H1 (cell line): ENCODE data around the gene CTNNA3. TPM values are rescaled to one million over a fixed set of nuclear protein-coding genes. Genes with fewer than 3 reads are reported as not detected.

Experiments
- CTCF ChIA-PET: fragments of 300-600 bp; sonication (Branson Sonifier 250); formaldehyde crosslinking; loops from one replicate; lab custom pipeline; 2021; ENCODE audit not compliant: partially characterized antibody; lab: Charles Lee
- POLR2A ChIA-PET: fragments of 300-600 bp; sonication (Branson Sonifier 250); formaldehyde crosslinking; loops from one replicate; lab custom pipeline; 2021; ENCODE audit warnings: inconsistent platforms; ENCODE audit not compliant: partially characterized antibody; lab: Charles Lee
- DNase-seq, 2 experiments: peaks; one replicate each; pipeline versions ENCODE4 v3.0.0 to v3.0.0-alpha.2; 2010 to 2022; ENCODE audit warnings: low spot score in 2 of 2, low read depth in 1 of 2, mixed read lengths in 1 of 2
- FAIRE-seq: peaks from 2 replicates; lab custom pipeline; 2011; peaks lifted over from hg19 to GRCh38; lab: Jason Lieb, UNC
- H2AFZ ChIP-seq: 2 replicates; pipeline ENCODE4 v1.8.1; 2012; ENCODE audit warnings: low read length, inconsistent platforms
- H2AK5ac ChIP-seq: 2 replicates; pipeline ENCODE4 v1.6.1; 2013; ENCODE audit warnings: low read depth, low read length
- H2BK120ac ChIP-seq: replicated peaks from 2 replicates; pipeline ENCODE3; 2013; ENCODE audit warnings: low read depth, low read length, inconsistent platforms
- H2BK12ac ChIP-seq: 2 replicates; pipeline ENCODE4 v1.6.1; 2013; ENCODE audit warnings: low read depth, low read length
- H2BK15ac ChIP-seq: 2 replicates; pipeline ENCODE4 v1.6.1; 2013; ENCODE audit warnings: low read length
- H2BK20ac ChIP-seq: 2 replicates; pipeline ENCODE4 v1.6.1; 2013; ENCODE audit warnings: low read length
- H2BK5ac ChIP-seq: 2 replicates; pipeline ENCODE4 v1.6.1; 2013; ENCODE audit warnings: low read depth, low read length
- H3K14ac ChIP-seq: 2 replicates; pipeline ENCODE4 v1.6.1; 2013; ENCODE audit warnings: inconsistent platforms; ENCODE audit not compliant: insufficient read length
- H3K18ac ChIP-seq: 2 replicates; pipeline ENCODE4 v1.6.1; 2013; ENCODE audit warnings: low read length; ENCODE audit errors: extremely low read depth
- H3K23ac ChIP-seq: 2 replicates; pipeline ENCODE4 v1.6.1; 2013; ENCODE audit warnings: inconsistent platforms; ENCODE audit not compliant: insufficient read length
- H3K23me2 ChIP-seq: 2 replicates; pipeline ENCODE4 v1.6.1; 2013; ENCODE audit warnings: low read depth, low read length
- H3K27ac ChIP-seq: 2 replicates; pipeline ENCODE4 v1.6.1; 2011; ENCODE audit warnings: low read depth, low read length, inconsistent platforms
- H3K27me3 ChIP-seq, 4 experiments: replicated peaks in 1 of 4; 1 replicate in 1 of 4; 2 replicates in 3 of 4; pipeline versions ENCODE4 v1.6.1 to v1.8.1; 2011 to 2013; ENCODE audit warnings: low read length in 3 of 4, mild to moderate bottlenecking in 3 of 4, inconsistent platforms in 2 of 4, mixed read lengths in 2 of 4, moderate library complexity in 1 of 4; ENCODE audit not compliant: control insufficient read depth in 3 of 4, insufficient read depth in 3 of 4; ENCODE audit errors: extremely low read depth in 1 of 4
- H3K36me3 ChIP-seq, 4 experiments: 2 replicates each; pipeline versions ENCODE4 v1.6.1 to v1.8.1; 2011 to 2013; ENCODE audit warnings: mild to moderate bottlenecking in 4 of 4, low read length in 3 of 4, moderate library complexity in 2 of 4, control low read depth in 1 of 4, inconsistent platforms in 1 of 4; ENCODE audit not compliant: insufficient read depth in 4 of 4, control insufficient read depth in 2 of 4
- H3K4ac ChIP-seq: replicated peaks from 2 replicates; pipeline ENCODE3; 2013; ENCODE audit warnings: low read length, low read depth, mixed read lengths, inconsistent platforms; ENCODE audit not compliant: insufficient read length
- H3K4me1 ChIP-seq, 4 experiments: replicated peaks in 1 of 4; 1 replicate in 1 of 4; 2 replicates in 3 of 4; pipeline versions ENCODE4 v1.6.1 to v1.8.1; 2011 to 2013; ENCODE audit warnings: low read length in 3 of 4, inconsistent platforms in 2 of 4, mixed read lengths in 1 of 4; ENCODE audit not compliant: insufficient read depth in 4 of 4, control insufficient read depth in 3 of 4
- H3K4me2 ChIP-seq, 2 experiments: 2 replicates each; pipeline versions ENCODE4 v1.6.1 to v1.8.1; 2011 to 2013; ENCODE audit warnings: low read depth in 2 of 2, low read length in 2 of 2, control low read depth in 1 of 2, inconsistent platforms in 1 of 2, mild to moderate bottlenecking in 1 of 2; ENCODE audit not compliant: insufficient read depth in 1 of 2
- H3K4me3 ChIP-seq, 4 experiments: fragments of 200-600, 300-600 bp in 1 of 4; sonication (generic), shearing (Covaris generic), sonication (Bioruptor Twin) in 1 of 4; 2 replicates each; pipeline versions ENCODE4 v1.5.1 to v1.8.1; 2011 to 2016; ENCODE audit warnings: low read length in 4 of 4, low read depth in 3 of 4, control low read depth in 2 of 4, inconsistent platforms in 2 of 4, mild to moderate bottlenecking in 2 of 4, mixed read lengths in 1 of 4, moderate library complexity in 1 of 4; ENCODE audit not compliant: insufficient read depth in 2 of 4; ENCODE audit errors: extremely low read depth in 1 of 4
- H3K56ac ChIP-seq: replicated peaks from 2 replicates; pipeline ENCODE3; 2013; ENCODE audit warnings: low read depth, mild to moderate bottlenecking, mixed read lengths, low read length, inconsistent platforms; ENCODE audit not compliant: insufficient read length
- H3K79me1 ChIP-seq: 2 replicates; pipeline ENCODE4 v1.6.1; 2013; ENCODE audit warnings: low read depth, low read length, control low read depth
- H3K79me2 ChIP-seq, 2 experiments: 2 replicates each; pipeline versions ENCODE4 v1.6.1 to v1.8.1; 2012 to 2013; ENCODE audit warnings: low read length in 2 of 2, mild to moderate bottlenecking in 2 of 2, inconsistent platforms in 1 of 2; ENCODE audit not compliant: insufficient read depth in 2 of 2, control insufficient read depth in 1 of 2
- H3K9ac ChIP-seq, 4 experiments: replicated peaks in 1 of 4; 1 replicate in 1 of 4; 2 replicates in 3 of 4; pipeline versions ENCODE4 v1.6.1 to v1.8.1; 2011 to 2013; ENCODE audit warnings: low read depth in 3 of 4, low read length in 3 of 4, control low read depth in 2 of 4, mild to moderate bottlenecking in 2 of 4, moderate library complexity in 2 of 4, inconsistent platforms in 1 of 4; ENCODE audit errors: extremely low read depth in 1 of 4
- H3K9me3 ChIP-seq, 2 experiments: 2 replicates each; pipeline versions ENCODE4 v1.6.1 to v1.8.1; 2012 to 2013; ENCODE audit warnings: mild to moderate bottlenecking in 2 of 2, moderate library complexity in 2 of 2, control low read depth in 1 of 2, inconsistent platforms in 1 of 2, low read depth in 1 of 2, low read length in 1 of 2, mixed read lengths in 1 of 2; ENCODE audit not compliant: insufficient read depth in 2 of 2
- H4K20me1 ChIP-seq, 2 experiments: replicated peaks in 1 of 2; 2 replicates each; pipeline versions ENCODE3 to v1.8.1; 2011 to 2013; ENCODE audit warnings: inconsistent platforms in 2 of 2, low read length in 2 of 2, mild to moderate bottlenecking in 1 of 2; ENCODE audit not compliant: insufficient read depth in 2 of 2, control insufficient read depth in 1 of 2
- H4K5ac ChIP-seq: 2 replicates; pipeline ENCODE4 v1.6.1; 2013; ENCODE audit warnings: low read length, low read depth, mixed read lengths, inconsistent platforms; ENCODE audit not compliant: insufficient read length
- H4K8ac ChIP-seq: 2 replicates; pipeline ENCODE4 v1.8.0; 2013; ENCODE audit warnings: mild to moderate bottlenecking, moderate library complexity, low read length, inconsistent platforms; ENCODE audit not compliant: insufficient read depth; ENCODE audit errors: extremely low read depth
- H4K91ac ChIP-seq: replicated peaks from 2 replicates; pipeline ENCODE3; 2013; ENCODE audit warnings: low read length, mixed read lengths, inconsistent platforms; ENCODE audit not compliant: insufficient read length
- BACH1 ChIP-seq: IDR thresholded peaks from 2 replicates; pipeline ENCODE4 v1.6.1; 2012; ENCODE audit warnings: low read length, improper control_type of control experiment
- BCL11A ChIP-seq, 2 experiments: IDR thresholded peaks; one replicate each; pipeline ENCODE4 v1.6.1; 2011; ENCODE audit warnings: low read depth in 2 of 2, low read length in 2 of 2, mild to moderate bottlenecking in 2 of 2
- EZH2 ChIP-seq: fragments of 200-600 bp; sonication (generic); IDR thresholded peaks from 2 replicates; pipeline ENCODE4 v1.7.1; 2012; ENCODE audit warnings: low read depth, mild to moderate bottlenecking, moderate library complexity, low read length, inconsistent platforms; ENCODE audit not compliant: severe bottlenecking
- FOSL1 ChIP-seq: IDR thresholded peaks from 2 replicates; pipeline ENCODE4 v1.6.1; 2011; ENCODE audit warnings: mild to moderate bottlenecking, low read depth, low read length, moderate library complexity; ENCODE audit not compliant: insufficient read depth
- GABPA ChIP-seq: IDR thresholded peaks from 2 replicates; pipeline ENCODE4 v1.6.1; 2011; ENCODE audit warnings: mild to moderate bottlenecking, low read length, moderate library complexity, borderline replicate concordance; ENCODE audit not compliant: insufficient read depth
- GTF2F1 ChIP-seq: IDR thresholded peaks from 2 replicates; pipeline ENCODE4 v1.6.1; 2012; ENCODE audit warnings: low read depth, low read length, improper control_type of control experiment, borderline replicate concordance
- JUN ChIP-seq: IDR thresholded peaks from 2 replicates; pipeline ENCODE4 v1.6.1; 2011; ENCODE audit warnings: low read depth, mild to moderate bottlenecking, improper control_type of control experiment, low read length
- MAFK ChIP-seq: IDR thresholded peaks from 2 replicates; pipeline ENCODE4 v1.6.1; 2012; ENCODE audit warnings: low read depth, mild to moderate bottlenecking, improper control_type of control experiment, low read length
- POLR2AphosphoS5 ChIP-seq: IDR thresholded peaks from 2 replicates; pipeline ENCODE4 v1.6.1; 2011; ENCODE audit warnings: low read depth, low read length
- RXRA ChIP-seq: IDR thresholded peaks from 2 replicates; pipeline ENCODE4 v1.6.1; 2011; ENCODE audit warnings: low read depth, mild to moderate bottlenecking, low read length, moderate library complexity; ENCODE audit not compliant: insufficient read depth
- SIRT6 ChIP-seq: IDR thresholded peaks from one replicate; pipeline ENCODE4 v1.7.1; 2012; ENCODE audit warnings: low read length, inconsistent platforms
- SIX5 ChIP-seq: IDR thresholded peaks from 2 replicates; pipeline ENCODE4 v1.6.1; 2011; ENCODE audit warnings: mild to moderate bottlenecking, low read depth, low read length
- SRF ChIP-seq: IDR thresholded peaks from 2 replicates; pipeline ENCODE4 v1.6.1; 2011; ENCODE audit warnings: mild to moderate bottlenecking, low read depth, low read length, moderate library complexity
- WGBS, 2 experiments: shearing (Covaris generic) in 1 of 2; methylation state at CpG; one replicate each; pipeline versions ENCODE4 v1.1.6 to v1.1.7; 2013 to 2015; ENCODE audit warnings: low lambda C conversion rate in 2 of 2, mixed read lengths in 2 of 2, inconsistent platforms in 1 of 2, low coverage in 1 of 2, missing lambda C conversion rate in 1 of 2; ENCODE audit not compliant: insufficient replicate concordance in 2 of 2, insufficient coverage in 1 of 2, insufficient read length in 1 of 2; ENCODE audit errors: extremely low coverage in 1 of 2, missing lambda C conversion rate in 1 of 2; 5-methylcytosine and 5-hydroxymethylcytosine counted together
- polyA plus RNA-seq, 7 experiments: library from polyadenylated mRNA; depleted of rRNA in 3 of 7; stranded (reverse) in 5 of 7; unstranded in 2 of 7; fragments of >200 nt in 5 of 7; fragments of 200-250 nt in 2 of 7; gene quantifications; 1 replicate in 5 of 7; 2 replicates in 1 of 7; 4 replicates in 1 of 7; pipeline versions ENCODE4 v1.2.1 to v1.2.3, GENCODE V29; 2011 to 2013; ENCODE audit warnings: missing spikeins in 2 of 7, mixed read lengths in 2 of 7
- total RNA-seq: library from RNA; stranded (reverse); fragmentation: NEBNext Ultra II Directional; extraction: Animal tissue kit (Norgen Biotek cat#: 25700); gene quantifications from 2 replicates; pipeline ENCODE4 v1.2.1, GENCODE V29; 2021

Gene CTNNA3
- total and polyA plus RNA-seq, 2 of the 8 experiments (the other 6 are each of a cell fraction or from before 2014, with no cell fraction given) = 1.3 to 1.5 TPM

GRCh38 chr10:66778351-66778750, 917.6 kb downstream of the CTNNA3 start:
- FAIRE-seq = no peak
- no peak overlapping the region for H4K91ac ChIP-seq

More at GRCh38 chr10:66778351-66778750, 917.6 kb downstream of the CTNNA3 start:
- H3K79me1 ChIP-seq = no peaks in the 10 kb centered on the region
- H3K9ac ChIP-seq = no peak overlapping the region
- H3K23me2 ChIP-seq = no peaks in the 10 kb centered on the region
- no peak overlapping the region for H2BK5ac ChIP-seq
- no peak overlapping the region for H3K23ac ChIP-seq
- H2BK15ac ChIP-seq = no peak overlapping the region
- no peak overlapping the region for H2BK120ac ChIP-seq
- H2BK20ac ChIP-seq = no peak overlapping the region
- no peaks in the 10 kb centered on the region for H4K20me1 ChIP-seq
- no peak overlapping the region for H2BK12ac ChIP-seq
- no peak overlapping the region for H3K4me3 ChIP-seq
- H3K27ac ChIP-seq = no peak overlapping the region
- H3K4ac ChIP-seq = no peak overlapping the region
- H3K4me2 ChIP-seq = no peak overlapping the region
- H3K36me3 ChIP-seq = no peaks in the 10 kb centered on the region
- POLR2A ChIA-PET = no interaction called here
- 95% methylated on average over 4 of the region's 4 CpGs; no CpG with 5 or more reads in 1 of the 2 experiments for WGBS, 2 experiments
- H3K4me1 ChIP-seq = no peaks in the 10 kb centered on the region
- H3K18ac ChIP-seq = no peak overlapping the region
- H3K9me3 ChIP-seq = no peaks in the 10 kb centered on the region
- DNase-seq = no peak
- CTCF ChIA-PET = interaction anchor here (0.7 kb wide), 1 partner anchor 992 kb away, joined by 5 read pairs; no protein-coding TSS in a partner anchor
- H2AK5ac ChIP-seq = no peak overlapping the region
- H4K8ac ChIP-seq = no peak overlapping the region
- no peaks in the 10 kb centered on the region for H3K27me3 ChIP-seq
- H4K5ac ChIP-seq = no peak overlapping the region
- TF ChIP-seq SIRT6 (no peak), POLR2AphosphoS5 (no peak), SRF (no peak), EZH2 (no peak), MAFK (no peak), GTF2F1 (no peak), FOSL1 (no peak), JUN (no peak), BACH1 (no peak), BCL11A (IDR thresholded peaks at IDR 0.05; ENCODE audit: low read depth in 2 of 2, low read length in 2 of 2) (no peak), GABPA (no peak), SIX5 (no peak), RXRA (no peak)
- H3K56ac ChIP-seq = no peak overlapping the region
- H3K14ac ChIP-seq = no peak overlapping the region
- no peaks in the 10 kb centered on the region for H3K79me2 ChIP-seq
- H2AFZ ChIP-seq = no peak overlapping the region
